Fibroblast of lung (primary cell): ENCODE data around the gene MYO18A.

Source experiments
- CTCF ChIP-seq, 2 donors: IDR thresholded peaks in 1 of 2; conservative IDR thresholded peaks in 1 of 2; 1 replicate in 1 of 2; 2 replicates in 1 of 2; pipeline ENCODE4 v1.5.1; 2011 to 2012; ENCODE audit warnings: low read length in 2 of 2, control low read depth in 1 of 2, inconsistent platforms in 1 of 2, low read depth in 1 of 2, mild to moderate bottlenecking in 1 of 2
- EZH2 ChIP-seq: IDR thresholded peaks from 2 replicates; pipeline ENCODE4 v1.5.1; 2012; ENCODE audit warnings: low read length, control low read depth, mild to moderate bottlenecking; ENCODE audit errors: missing control alignments

- TF ChIP-seq CTCF (conservative IDR thresholded peaks at IDR 0.05 in 1 of 2, IDR thresholded peaks at IDR 0.05 in 1 of 2; ENCODE audit: low read depth in 1 of 2, low read length in 2 of 2) (no peak), EZH2 (no peak)
These were observed 145.7 kb downstream of the MYO18A start for GRCh38 chr17:29034510-29034909.
